WTC11 (cell line): Measurements from ENCODE around the gene KLHL18. TPM values are rescaled to one million over a fixed set of nuclear protein-coding genes. Genes with fewer than 3 reads are reported as not detected.

Experiments used
- ATAC-seq: fragments of 200-7000 bp; cut with Tn5 transposase; 2 replicates; pipeline ENCODE4 v1.10.0; 2021; ENCODE audit warnings: mild to moderate bottlenecking, moderate library complexity
- CTCF ChIA-PET: fragments of 300-600 bp; sonication (Branson Sonifier 250); formaldehyde crosslinking; loops from one replicate; lab custom pipeline; 2021; ENCODE audit warnings: antibody characterized with exemption; lab: Charles Lee
- POLR2A ChIA-PET: fragments of 350-600 bp; sonication (Branson Sonifier 250); formaldehyde crosslinking; loops from one replicate; lab custom pipeline; 2021; ENCODE audit warnings: antibody characterized with exemption; lab: Charles Lee
- DNase-seq: peaks from one replicate; pipeline ENCODE4 v3.0.0; 2021; ENCODE audit warnings: low spot score
- H3K27ac Mint-ChIP-seq: 2 replicates; pipeline ENCODE4 v1.8.0; 2021; ENCODE audit warnings: mixed read lengths
- H3K27me3 Mint-ChIP-seq: 2 replicates; pipeline ENCODE4 v1.8.0; 2021; ENCODE audit warnings: low read depth, mild to moderate bottlenecking, moderate library complexity, mixed read lengths
- H3K36me3 Mint-ChIP-seq: 2 replicates; pipeline ENCODE4 v1.8.0; 2021; ENCODE audit warnings: mixed read lengths
- H3K4me1 Mint-ChIP-seq: 2 replicates; pipeline ENCODE4 v1.8.0; 2022; ENCODE audit warnings: mixed read lengths
- H3K4me3 Mint-ChIP-seq: 2 replicates; pipeline ENCODE4 v1.8.0; 2021; ENCODE audit warnings: mild to moderate bottlenecking, moderate library complexity, mixed read lengths
- H3K9me3 Mint-ChIP-seq: 2 replicates; pipeline ENCODE4 v1.8.0; 2021; ENCODE audit warnings: mixed read lengths
- AFF4 ChIP-seq: sonication (generic); formaldehyde crosslinking; IDR thresholded peaks from 2 replicates; pipeline ENCODE4 v1.8.1; 2023; ENCODE audit warnings: mild to moderate bottlenecking, missing genetic modification reagents, borderline replicate concordance
- ARID4B ChIP-seq: sonication (generic); formaldehyde crosslinking; IDR thresholded peaks from 2 replicates; pipeline ENCODE4 v1.8.0; 2023; ENCODE audit warnings: missing genetic modification reagents, mild to moderate bottlenecking, borderline replicate concordance
- ELF4 ChIP-seq: sonication (generic); formaldehyde crosslinking; IDR thresholded peaks from 2 replicates; pipeline ENCODE4 v1.8.1; 2022; ENCODE audit warnings: low read depth, mild to moderate bottlenecking, moderate library complexity, missing genetic modification reagents
- FOXK1 ChIP-seq: sonication (generic); formaldehyde crosslinking; IDR thresholded peaks from 2 replicates; pipeline ENCODE4 v1.8.0; 2022; ENCODE audit warnings: mild to moderate bottlenecking, moderate library complexity, missing genetic modification reagents
- IRF2 ChIP-seq: sonication (generic); formaldehyde crosslinking; IDR thresholded peaks from 2 replicates; pipeline ENCODE4 v1.8.0; 2022; ENCODE audit warnings: low read depth, missing genetic modification reagents, borderline replicate concordance
- JAZF1 ChIP-seq: fragments of 250-450 bp; sonication (Bioruptor Pico); IDR thresholded peaks from 2 replicates; pipeline ENCODE4 v1.9.0; 2021; ENCODE audit warnings: moderate library complexity, mild to moderate bottlenecking, inconsistent platforms
- JUN ChIP-seq: sonication (generic); formaldehyde crosslinking; IDR thresholded peaks from 2 replicates; pipeline ENCODE4 v1.8.0; 2023; ENCODE audit warnings: mild to moderate bottlenecking, missing genetic modification reagents
- NFYB ChIP-seq: sonication (generic); formaldehyde crosslinking; conservative IDR thresholded peaks from 2 replicates; pipeline ENCODE4 v1.8.0; 2022; ENCODE audit warnings: low read depth, missing genetic modification reagents
- SP1 ChIP-seq: sonication (generic); formaldehyde crosslinking; conservative IDR thresholded peaks from 2 replicates; pipeline ENCODE4 v1.8.1; 2022; ENCODE audit warnings: missing genetic modification reagents
- TCF7 ChIP-seq: sonication (generic); formaldehyde crosslinking; IDR thresholded peaks from 2 replicates; pipeline ENCODE4 v1.8.0; 2022; ENCODE audit warnings: mild to moderate bottlenecking, low read depth, missing genetic modification reagents, moderate library complexity
- TEAD4 ChIP-seq: sonication (generic); formaldehyde crosslinking; IDR thresholded peaks from 2 replicates; pipeline ENCODE4 v1.8.0; 2022; ENCODE audit warnings: mild to moderate bottlenecking, missing genetic modification reagents
- ZNF121 ChIP-seq: sonication (generic); formaldehyde crosslinking; IDR thresholded peaks from 2 replicates; pipeline ENCODE4 v1.8.0; 2023; ENCODE audit warnings: missing genetic modification reagents
- ZNF263 ChIP-seq: sonication (generic); formaldehyde crosslinking; IDR thresholded peaks from 2 replicates; pipeline ENCODE4 v1.8.1; 2022; ENCODE audit warnings: low read depth, mild to moderate bottlenecking, moderate library complexity, missing genetic modification reagents
- ZNF317 ChIP-seq: sonication (generic); formaldehyde crosslinking; IDR thresholded peaks from 2 replicates; pipeline ENCODE4 v1.8.1; 2023; ENCODE audit warnings: low read depth, mild to moderate bottlenecking, moderate library complexity, missing genetic modification reagents, borderline replicate concordance
- ZNF396 ChIP-seq: fragments of 250-450 bp; sonication (Bioruptor Pico); IDR thresholded peaks from 2 replicates; pipeline ENCODE4 v1.8.0; 2021; ENCODE audit warnings: mild to moderate bottlenecking, moderate library complexity, borderline replicate concordance
- ZNF425 ChIP-seq: fragments of 250-450 bp; sonication (Bioruptor Pico); conservative IDR thresholded peaks from 2 replicates; pipeline ENCODE4 v1.9.0; 2021; ENCODE audit warnings: mild to moderate bottlenecking
- total RNA-seq: library from RNA; stranded (reverse); gene quantifications from 3 replicates; pipeline ENCODE4 v1.2.3, GENCODE V29; 2021
- TF ChIP-seq, protein P1 (sequence below): fragments of 250-450 bp; sonication (Bioruptor Pico); IDR thresholded peaks from 2 replicates; pipeline ENCODE4 v1.8.0; 2021; ENCODE audit warnings: mild to moderate bottlenecking
- TF ChIP-seq, protein P2 (sequence below): fragments of 250-450 bp; sonication (Bioruptor Pico); IDR thresholded peaks from 2 replicates; pipeline ENCODE4 v1.9.0; 2021; ENCODE audit warnings: mild to moderate bottlenecking
- TF ChIP-seq, protein P3 (sequence below): sonication (generic); formaldehyde crosslinking; IDR thresholded peaks from 2 replicates; pipeline ENCODE4 v1.8.0; 2023; ENCODE audit warnings: missing genetic modification reagents

Gene KLHL18
- total RNA-seq, 1 experiment from 2014 or later = 28.4 TPM

- TF ChIP-seq ARID4B (CRISPR knock-in tag) = no peak
- no peak for TF ChIP-seq TEAD4 (CRISPR knock-in tag)
- TF ChIP-seq FOXK1 (CRISPR knock-in tag) = no peak
- TF ChIP-seq, protein P1, sequence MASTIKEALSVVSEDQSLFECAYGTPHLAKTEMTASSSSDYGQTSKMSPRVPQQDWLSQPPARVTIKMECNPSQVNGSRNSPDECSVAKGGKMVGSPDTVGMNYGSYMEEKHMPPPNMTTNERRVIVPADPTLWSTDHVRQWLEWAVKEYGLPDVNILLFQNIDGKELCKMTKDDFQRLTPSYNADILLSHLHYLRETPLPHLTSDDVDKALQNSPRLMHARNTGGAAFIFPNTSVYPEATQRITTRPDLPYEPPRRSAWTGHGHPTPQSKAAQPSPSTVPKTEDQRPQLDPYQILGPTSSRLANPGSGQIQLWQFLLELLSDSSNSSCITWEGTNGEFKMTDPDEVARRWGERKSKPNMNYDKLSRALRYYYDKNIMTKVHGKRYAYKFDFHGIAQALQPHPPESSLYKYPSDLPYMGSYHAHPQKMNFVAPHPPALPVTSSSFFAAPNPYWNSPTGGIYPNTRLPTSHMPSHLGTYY = no peak
- TF ChIP-seq AFF4 (CRISPR knock-in tag) = no peak
- no peak for TF ChIP-seq ZNF425 (CRISPR knock-in tag)
- TF ChIP-seq ZNF121 (CRISPR knock-in tag) = no peak
- TF ChIP-seq ZNF263 = no peak
- TF ChIP-seq SP1 (CRISPR knock-in tag) = no peak
- TF ChIP-seq ELF4 (CRISPR knock-in tag) = no peak
- TF ChIP-seq JAZF1 (CRISPR knock-in tag) = no peak
- no peak for TF ChIP-seq JUN (CRISPR knock-in tag)
- TF ChIP-seq, all 79 proteins: peak for 0
These were observed 15.8 kb upstream of the KLHL18 start (continued) for GRCh38 chr3:47266709-47267489.

GRCh38 chr3:47267490-47267824, 15.3 kb upstream of the KLHL18 start:
- H3K4me3 Mint-ChIP-seq = no peak overlapping the region
- POLR2A ChIA-PET = no interaction called here
- ATAC-seq = no peak
- no peaks in the 10 kb centered on the region for H3K36me3 Mint-ChIP-seq
- H3K9me3 Mint-ChIP-seq = no peaks in the 10 kb centered on the region
- CTCF ChIA-PET = no interaction called here
- DNase-seq = no peak
- no peak overlapping the region for H3K27ac Mint-ChIP-seq
- H3K27me3 Mint-ChIP-seq = no peaks in the 10 kb centered on the region
- H3K4me1 Mint-ChIP-seq = no peaks in the 10 kb centered on the region
- TF ChIP-seq ZNF317 (CRISPR knock-in tag) = no peak
- TF ChIP-seq, protein P2, sequence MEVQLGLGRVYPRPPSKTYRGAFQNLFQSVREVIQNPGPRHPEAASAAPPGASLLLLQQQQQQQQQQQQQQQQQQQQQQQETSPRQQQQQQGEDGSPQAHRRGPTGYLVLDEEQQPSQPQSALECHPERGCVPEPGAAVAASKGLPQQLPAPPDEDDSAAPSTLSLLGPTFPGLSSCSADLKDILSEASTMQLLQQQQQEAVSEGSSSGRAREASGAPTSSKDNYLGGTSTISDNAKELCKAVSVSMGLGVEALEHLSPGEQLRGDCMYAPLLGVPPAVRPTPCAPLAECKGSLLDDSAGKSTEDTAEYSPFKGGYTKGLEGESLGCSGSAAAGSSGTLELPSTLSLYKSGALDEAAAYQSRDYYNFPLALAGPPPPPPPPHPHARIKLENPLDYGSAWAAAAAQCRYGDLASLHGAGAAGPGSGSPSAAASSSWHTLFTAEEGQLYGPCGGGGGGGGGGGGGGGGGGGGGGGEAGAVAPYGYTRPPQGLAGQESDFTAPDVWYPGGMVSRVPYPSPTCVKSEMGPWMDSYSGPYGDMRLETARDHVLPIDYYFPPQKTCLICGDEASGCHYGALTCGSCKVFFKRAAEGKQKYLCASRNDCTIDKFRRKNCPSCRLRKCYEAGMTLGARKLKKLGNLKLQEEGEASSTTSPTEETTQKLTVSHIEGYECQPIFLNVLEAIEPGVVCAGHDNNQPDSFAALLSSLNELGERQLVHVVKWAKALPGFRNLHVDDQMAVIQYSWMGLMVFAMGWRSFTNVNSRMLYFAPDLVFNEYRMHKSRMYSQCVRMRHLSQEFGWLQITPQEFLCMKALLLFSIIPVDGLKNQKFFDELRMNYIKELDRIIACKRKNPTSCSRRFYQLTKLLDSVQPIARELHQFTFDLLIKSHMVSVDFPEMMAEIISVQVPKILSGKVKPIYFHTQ = no peak
- TF ChIP-seq, protein P1 = no peak
- no peak for TF ChIP-seq IRF2 (CRISPR knock-in tag)
- TF ChIP-seq, protein P3, sequence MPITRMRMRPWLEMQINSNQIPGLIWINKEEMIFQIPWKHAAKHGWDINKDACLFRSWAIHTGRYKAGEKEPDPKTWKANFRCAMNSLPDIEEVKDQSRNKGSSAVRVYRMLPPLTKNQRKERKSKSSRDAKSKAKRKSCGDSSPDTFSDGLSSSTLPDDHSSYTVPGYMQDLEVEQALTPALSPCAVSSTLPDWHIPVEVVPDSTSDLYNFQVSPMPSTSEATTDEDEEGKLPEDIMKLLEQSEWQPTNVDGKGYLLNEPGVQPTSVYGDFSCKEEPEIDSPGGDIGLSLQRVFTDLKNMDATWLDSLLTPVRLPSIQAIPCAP (CRISPR knock-in tag) = no peak
- TF ChIP-seq NFYB (CRISPR knock-in tag) = no peak
- no peak for TF ChIP-seq TEAD4 (CRISPR knock-in tag)
- no peak for TF ChIP-seq TCF7 (CRISPR knock-in tag)
- no peak for TF ChIP-seq ZNF396
